Measurements from ENCODE around the gene OR5B2.

DNA sequence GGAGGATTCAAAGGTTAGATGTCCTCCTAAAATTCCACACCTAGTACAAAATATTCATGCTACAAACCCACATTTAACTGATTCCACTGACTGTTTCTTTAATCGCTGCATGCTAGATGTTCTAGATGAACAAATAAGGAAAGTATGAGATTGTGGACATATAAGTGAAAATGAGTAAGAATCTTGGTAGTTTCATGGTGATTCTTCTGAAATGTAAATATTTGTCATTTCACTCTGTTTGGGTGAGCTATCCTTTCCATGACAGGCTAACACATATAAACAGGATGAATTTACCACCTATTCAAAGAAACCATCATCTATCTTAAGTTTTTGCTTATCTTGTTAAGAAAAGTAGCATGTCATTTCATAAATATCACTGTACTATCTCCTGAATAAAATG is 36.0 kb downstream of the OR5B2 start:
- TF ChIP-seq POLR2AphosphoS5 (IDR thresholded peaks at IDR 0.05; ENCODE audit: low read depth, low read length) (no peak), SIN3A (IDR thresholded peaks at IDR 0.05; ENCODE audit: borderline replicate concordance, insufficient read depth, low read length) (no peak)
